ENCODE data around the gene TTBK1.

The TTBK1 gene

GRCh38 chr6:43256670-43257366, 13.5 kb downstream of the TTBK1 start:
- DNase-seq: no peak

- DNase-seq: no peak
These were observed 14.3 kb downstream of the TTBK1 start for GRCh38 chr6:43257367-43258145.

GRCh38 chr6:43258180-43258579, 14.9 kb downstream of the TTBK1 start:
- no peak for DNase-seq

GRCh38 chr6:43258807-43259686, 15.8 kb downstream of the TTBK1 start:
- no peak for DNase-seq

- DNase-seq: no peak
These were observed 17.5 kb downstream of the TTBK1 start for GRCh38 chr6:43260791-43261190.

- no peak for DNase-seq
These were observed 17.9 kb downstream of the TTBK1 start for GRCh38 chr6:43261198-43261597.

- no peak for DNase-seq
These were observed 18.9 kb downstream of the TTBK1 start for GRCh38 chr6:43262000-43262779.

GRCh38 chr6:43262780-43263313, 19.6 kb downstream of the TTBK1 start:
- DNase-seq: no peak

GRCh38 chr6:43263314-43264178, 20.3 kb downstream of the TTBK1 start:
- peak; percentile 81 for DNase-seq

GRCh38 chr6:43264599-43265145, 21.4 kb downstream of the TTBK1 start:
- DNase-seq: no peak

GRCh38 chr6:43265564-43265963, 22.3 kb downstream of the TTBK1 start:
- DNase-seq: no peak

- DNase-seq: no peak
These were observed 24.5 kb downstream of the TTBK1 start for GRCh38 chr6:43267619-43268354.

- no peak for DNase-seq
These were observed 25.0 kb downstream of the TTBK1 start for GRCh38 chr6:43268355-43268700.

GRCh38 chr6:43268782-43269272, 25.5 kb downstream of the TTBK1 start:
- no peak for DNase-seq

- peak; percentile 47 for DNase-seq
These were observed 26.2 kb downstream of the TTBK1 start for GRCh38 chr6:43269273-43270007.

GRCh38 chr6:43271103-43271815, 28.0 kb downstream of the TTBK1 start:
- no peak for DNase-seq

GRCh38 chr6:43271944-43272343, 28.7 kb downstream of the TTBK1 start:
- DNase-seq: no peak

GRCh38 chr6:43273707-43274106, 30.4 kb downstream of the TTBK1 start:
- no peak for DNase-seq

All from CD4-positive, alpha-beta T cell treated with Interleukin-10 for 1 hour (primary cell).